HepG2 (cell line): ENCODE data around the gene CYSRT1. TPM values are rescaled to one million over a fixed set of nuclear protein-coding genes. Genes with fewer than 3 reads are reported as not detected.
A peak's percentile ranks its signal among the peaks of the same experiment; 100 is the strongest.

Source experiments
- CHD2 ChIP-seq: IDR thresholded peaks from 2 replicates; pipeline ENCODE4 v1.6.1; 2011; ENCODE audit warnings: low read depth, low read length, improper control_type of control experiment
- ELF1 ChIP-seq: sonication (generic); formaldehyde crosslinking; IDR thresholded peaks from 2 replicates; pipeline ENCODE4 v1.4.0; 2020; ENCODE audit warnings: missing genetic modification reagents
- ESRRA ChIP-seq: sonication (generic); formaldehyde crosslinking; IDR thresholded peaks from 2 replicates; pipeline ENCODE4 v1.5.1; 2020; ENCODE audit warnings: mild to moderate bottlenecking, low read depth, missing genetic modification reagents
- FOXO1 ChIP-seq: sonication (generic); formaldehyde crosslinking; IDR thresholded peaks from 2 replicates; pipeline ENCODE4 v1.4.0; 2020; ENCODE audit warnings: missing genetic modification reagents
- ISX ChIP-seq: sonication (generic); formaldehyde crosslinking; conservative IDR thresholded peaks from 2 replicates; pipeline ENCODE4 v1.5.0; 2020; ENCODE audit warnings: missing genetic modification reagents
- LCORL ChIP-seq, 2 experiments: fragments of 450-650 bp in 1 of 2; sonication (generic) in 1 of 2; formaldehyde crosslinking in 1 of 2; IDR thresholded peaks; 2 replicates each; pipeline versions ENCODE4 v1.5.0 to v1.6.1; 2017 to 2020; ENCODE audit warnings: antibody characterized with exemption in 1 of 2, missing genetic modification reagents in 1 of 2
- MED8 ChIP-seq: sonication (generic); formaldehyde crosslinking; IDR thresholded peaks from 2 replicates; pipeline ENCODE4 v1.8.1; 2023; ENCODE audit warnings: mild to moderate bottlenecking, missing genetic modification reagents; ENCODE audit not compliant: insufficient replicate concordance
- MIER3 ChIP-seq: IDR thresholded peaks from 2 replicates; pipeline ENCODE4 v1.6.1; 2016; ENCODE audit warnings: missing compliant biosample characterization, borderline replicate concordance
- MXD3 ChIP-seq: IDR thresholded peaks from 2 replicates; pipeline ENCODE4 v1.6.1; 2016; ENCODE audit warnings: mild to moderate bottlenecking, missing biosample characterization, missing genetic modification reagents
- PHF5A ChIP-seq: IDR thresholded peaks from one replicate; pipeline ENCODE4 v1.6.1; 2018; ENCODE audit warnings: low read depth, missing genetic modification reagents; ENCODE audit not compliant: unreplicated experiment
- PHF8 ChIP-seq: sonication (generic); formaldehyde crosslinking; IDR thresholded peaks from 2 replicates; pipeline ENCODE4 v1.5.0; 2020; ENCODE audit warnings: missing genetic modification reagents
- REL ChIP-seq: sonication (generic); formaldehyde crosslinking; conservative IDR thresholded peaks from 2 replicates; pipeline ENCODE4 v1.8.0; 2022; ENCODE audit warnings: mild to moderate bottlenecking, missing genetic modification reagents, moderate library complexity
- RXRA ChIP-seq: sonication (generic); formaldehyde crosslinking; IDR thresholded peaks from 2 replicates; pipeline ENCODE4 v1.5.1; 2020; ENCODE audit warnings: missing genetic modification reagents
- TCF7L2 ChIP-seq: IDR thresholded peaks from 2 replicates; pipeline ENCODE4 v1.6.1; 2011; ENCODE audit warnings: mild to moderate bottlenecking, low read depth, low read length, moderate library complexity
- THAP7 ChIP-seq: sonication (generic); formaldehyde crosslinking; IDR thresholded peaks from 2 replicates; pipeline ENCODE4 v1.8.1; 2023; ENCODE audit warnings: mild to moderate bottlenecking, missing genetic modification reagents
- ZNF17 ChIP-seq: sonication (generic); formaldehyde crosslinking; IDR thresholded peaks from 2 replicates; pipeline ENCODE4 v1.5.0; 2020; ENCODE audit warnings: mild to moderate bottlenecking, missing genetic modification reagents
- ZNF563 ChIP-seq: sonication (generic); formaldehyde crosslinking; IDR thresholded peaks from 2 replicates; pipeline ENCODE4 v1.8.0; 2022; ENCODE audit warnings: mild to moderate bottlenecking, moderate library complexity, missing genetic modification reagents
- ZNF639 ChIP-seq: conservative IDR thresholded peaks from 2 replicates; pipeline ENCODE4 v1.6.1; 2018; ENCODE audit warnings: missing genetic modification reagents
- ZNF644 ChIP-seq: IDR thresholded peaks from 2 replicates; pipeline ENCODE4 v1.6.1; 2016; ENCODE audit warnings: low read depth
- ZNF704 ChIP-seq: sonication (generic); formaldehyde crosslinking; IDR thresholded peaks from 2 replicates; pipeline ENCODE4 v1.8.1; 2023; ENCODE audit warnings: mild to moderate bottlenecking, inconsistent platforms, moderate library complexity, missing genetic modification reagents, borderline replicate concordance
- ZNF784 ChIP-seq: sonication (generic); formaldehyde crosslinking; IDR thresholded peaks from 2 replicates; pipeline ENCODE4 v1.5.1; 2020; ENCODE audit warnings: missing genetic modification reagents, mild to moderate bottlenecking, borderline replicate concordance
- polyA plus RNA-seq, 8 experiments: library from polyadenylated mRNA; depleted of rRNA in 3 of 8; stranded (reverse) in 7 of 8; unstranded in 1 of 8; fragments of >200 nt; fragmentation: Illumina TruSeq in 4 of 8; extraction: Trizol in 4 of 8; gene quantifications; 2 replicates each; pipeline versions ENCODE4 v1.2.1 to v1.2.3, GENCODE V29; 2011 to 2016; ENCODE audit warnings: low read depth in 4 of 8, missing spikeins in 1 of 8, mixed read lengths in 1 of 8; ENCODE audit not compliant: insufficient read depth in 1 of 8
- total RNA-seq, 5 experiments: library from RNA; depleted of rRNA; stranded (reverse); fragments of >200 nt; fragmentation: Illumina TruSeq; extraction: Trizol; gene quantifications; 2 replicates each; pipeline ENCODE4 v1.2.3, GENCODE V29; 2016; ENCODE audit warnings: low read depth in 1 of 5

The CYSRT1 gene
- total and polyA plus RNA-seq, 2 of the 13 experiments (the other 11 are each of a cell fraction or from before 2014, with no cell fraction given), result 1.5 to 2.1 TPM

- TF ChIP-seq MXD3 (CRISPR knock-in tag) (peak; percentile 80; the same call in 1 of the 2 replicates), MIER3 (CRISPR knock-in tag) (peak; percentile 89), RXRA (CRISPR knock-in tag) (peak; percentile 97), CHD2 (no peak), ESRRA (CRISPR knock-in tag) (peak; percentile 100), MED8 (CRISPR knock-in tag) (no peak), ZNF704 (CRISPR knock-in tag) (peak; percentile 76; the same call in 1 of the 2 replicates), TCF7L2 (no peak), FOXO1 (CRISPR knock-in tag) (peak; percentile 50; the same call in 1 of the 2 replicates), PHF5A (CRISPR knock-in tag) (no peak), ZNF639 (peak; percentile 94), ZNF563 (CRISPR knock-in tag) (peak; percentile 61), ELF1 (CRISPR knock-in tag) (peak; percentile 100), ISX (CRISPR knock-in tag) (no peak), ZNF644 (CRISPR knock-in tag) (no peak), LCORL (IDR thresholded peaks at IDR 0.05) (no peak), LCORL (CRISPR knock-in tag; IDR thresholded peaks at IDR 0.05) (peak; percentile 90), ZNF784 (CRISPR knock-in tag) (peak; percentile 80; the same call in 1 of the 2 replicates), PHF8 (CRISPR knock-in tag) (peak; percentile 86), THAP7 (CRISPR knock-in tag) (peak; percentile 89; the same call in 1 of the 2 replicates), ZNF17 (no peak), REL (peak; percentile 72; the same call in 1 of the 2 replicates)
These were observed 24.4 kb upstream of the CYSRT1 start, which contains the start of gene TPRN (continued) for GRCh38 chr9:137200311-137201204.
